WTC11 (cell line): ENCODE data around the gene PLXNC1. TPM values are rescaled to one million over a fixed set of nuclear protein-coding genes. Genes with fewer than 3 reads are reported as not detected.

Experiments
- AR ChIP-seq: fragments of 250-450 bp; sonication (Bioruptor Pico); IDR thresholded peaks from 2 replicates; pipeline ENCODE4 v1.9.0; 2021; ENCODE audit warnings: mild to moderate bottlenecking
- CREB1 ChIP-seq: sonication (generic); formaldehyde crosslinking; IDR thresholded peaks from 2 replicates; pipeline ENCODE4 v1.8.0; 2023; ENCODE audit warnings: mild to moderate bottlenecking, missing genetic modification reagents
- CTCF ChIP-seq: fragments of 200-600 bp; IDR thresholded peaks from 2 replicates; pipeline ENCODE4 v1.8.0; 2022; ENCODE audit warnings: antibody characterized with exemption
- EMX1 ChIP-seq: fragments of 250-450 bp; sonication (Bioruptor Pico); IDR thresholded peaks from 2 replicates; pipeline ENCODE4 v1.8.0; 2021; ENCODE audit warnings: mild to moderate bottlenecking
- ERG ChIP-seq: fragments of 250-450 bp; sonication (Bioruptor Pico); IDR thresholded peaks from 2 replicates; pipeline ENCODE4 v1.8.0; 2021; ENCODE audit warnings: mild to moderate bottlenecking
- FOXK1 ChIP-seq: sonication (generic); formaldehyde crosslinking; IDR thresholded peaks from 2 replicates; pipeline ENCODE4 v1.8.0; 2022; ENCODE audit warnings: mild to moderate bottlenecking, moderate library complexity, missing genetic modification reagents
- FOXP4 ChIP-seq: sonication (generic); formaldehyde crosslinking; IDR thresholded peaks from 2 replicates; pipeline ENCODE4 v1.8.0; 2022; ENCODE audit warnings: mild to moderate bottlenecking, missing genetic modification reagents
- GRHL2 ChIP-seq: fragments of 250-450 bp; sonication (Bioruptor Pico); IDR thresholded peaks from 2 replicates; pipeline ENCODE4 v1.8.0; 2022; ENCODE audit warnings: mild to moderate bottlenecking, moderate library complexity; ENCODE audit not compliant: insufficient replicate concordance, severe bottlenecking
- GTF2I ChIP-seq: fragments of 250-450 bp; sonication (Bioruptor Pico); conservative IDR thresholded peaks from 2 replicates; pipeline ENCODE4 v1.4.0; 2021; ENCODE audit warnings: mild to moderate bottlenecking
- IRF1 ChIP-seq: sonication (generic); formaldehyde crosslinking; IDR thresholded peaks from 2 replicates; pipeline ENCODE4 v1.8.0; 2023; ENCODE audit warnings: missing genetic modification reagents
- IRF2 ChIP-seq: sonication (generic); formaldehyde crosslinking; IDR thresholded peaks from 2 replicates; pipeline ENCODE4 v1.8.0; 2022; ENCODE audit warnings: low read depth, missing genetic modification reagents, borderline replicate concordance
- JAZF1 ChIP-seq: fragments of 250-450 bp; sonication (Bioruptor Pico); IDR thresholded peaks from 2 replicates; pipeline ENCODE4 v1.9.0; 2021; ENCODE audit warnings: moderate library complexity, mild to moderate bottlenecking, inconsistent platforms
- KAT7 ChIP-seq: sonication (generic); formaldehyde crosslinking; IDR thresholded peaks from 2 replicates; pipeline ENCODE4 v1.8.1; 2023; ENCODE audit warnings: missing genetic modification reagents, mild to moderate bottlenecking, borderline replicate concordance
- MXD4 ChIP-seq: fragments of 250-450 bp; sonication (Bioruptor Pico); IDR thresholded peaks from 2 replicates; pipeline ENCODE4 v1.8.0; 2021; ENCODE audit warnings: mild to moderate bottlenecking, moderate library complexity, borderline replicate concordance
- NFE2L1 ChIP-seq: sonication (generic); formaldehyde crosslinking; IDR thresholded peaks from 2 replicates; pipeline ENCODE4 v1.8.1; 2023; ENCODE audit warnings: missing genetic modification reagents
- NR3C1 ChIP-seq: sonication (generic); formaldehyde crosslinking; conservative IDR thresholded peaks from 2 replicates; pipeline ENCODE4 v1.8.1; 2023; ENCODE audit warnings: low read depth, mild to moderate bottlenecking, missing genetic modification reagents
- PRRX2 ChIP-seq: fragments of 250-450 bp; sonication (Bioruptor Pico); IDR thresholded peaks from 2 replicates; pipeline ENCODE4 v1.8.0; 2021; ENCODE audit warnings: mild to moderate bottlenecking
- SMAD3 ChIP-seq: sonication (generic); formaldehyde crosslinking; IDR thresholded peaks from 2 replicates; pipeline ENCODE4 v1.8.0; 2022; ENCODE audit warnings: missing genetic modification reagents, mild to moderate bottlenecking, borderline replicate concordance
- SOX15 ChIP-seq: fragments of 250-450 bp; sonication (Bioruptor Pico); IDR thresholded peaks from 2 replicates; pipeline ENCODE4 v1.9.0; 2021; ENCODE audit warnings: mild to moderate bottlenecking
- ZNF121 ChIP-seq: sonication (generic); formaldehyde crosslinking; IDR thresholded peaks from 2 replicates; pipeline ENCODE4 v1.8.0; 2023; ENCODE audit warnings: missing genetic modification reagents
- ZNF416 ChIP-seq: fragments of 250-450 bp; sonication (Bioruptor Pico); IDR thresholded peaks from 2 replicates; pipeline ENCODE4 v1.9.0; 2021; ENCODE audit warnings: mild to moderate bottlenecking, inconsistent platforms
- total RNA-seq: library from RNA; stranded (reverse); gene quantifications from 3 replicates; pipeline ENCODE4 v1.2.3, GENCODE V29; 2021
- TF ChIP-seq, protein P1 (sequence below): sonication (generic); formaldehyde crosslinking; IDR thresholded peaks from 2 replicates; pipeline ENCODE4 v1.8.1; 2023; ENCODE audit warnings: mild to moderate bottlenecking, missing genetic modification reagents, moderate library complexity
- TF ChIP-seq, protein P2 (sequence below): sonication (generic); formaldehyde crosslinking; IDR thresholded peaks from 2 replicates; pipeline ENCODE4 v1.8.1; 2022; ENCODE audit warnings: low read depth, missing genetic modification reagents, borderline replicate concordance
- TF ChIP-seq, protein P3 (sequence below): sonication (generic); formaldehyde crosslinking; IDR thresholded peaks from 2 replicates; pipeline ENCODE4 v1.8.1; 2023; ENCODE audit warnings: mild to moderate bottlenecking, moderate library complexity, missing genetic modification reagents
- TF ChIP-seq, protein P4 (sequence below): fragments of 250-450 bp; sonication (Bioruptor Pico); conservative IDR thresholded peaks from 2 replicates; pipeline ENCODE4 v1.9.0; 2021; ENCODE audit warnings: mild to moderate bottlenecking

Gene PLXNC1
- total RNA-seq, 1 experiment from 2014 or later, result 3.1 TPM

DNA sequence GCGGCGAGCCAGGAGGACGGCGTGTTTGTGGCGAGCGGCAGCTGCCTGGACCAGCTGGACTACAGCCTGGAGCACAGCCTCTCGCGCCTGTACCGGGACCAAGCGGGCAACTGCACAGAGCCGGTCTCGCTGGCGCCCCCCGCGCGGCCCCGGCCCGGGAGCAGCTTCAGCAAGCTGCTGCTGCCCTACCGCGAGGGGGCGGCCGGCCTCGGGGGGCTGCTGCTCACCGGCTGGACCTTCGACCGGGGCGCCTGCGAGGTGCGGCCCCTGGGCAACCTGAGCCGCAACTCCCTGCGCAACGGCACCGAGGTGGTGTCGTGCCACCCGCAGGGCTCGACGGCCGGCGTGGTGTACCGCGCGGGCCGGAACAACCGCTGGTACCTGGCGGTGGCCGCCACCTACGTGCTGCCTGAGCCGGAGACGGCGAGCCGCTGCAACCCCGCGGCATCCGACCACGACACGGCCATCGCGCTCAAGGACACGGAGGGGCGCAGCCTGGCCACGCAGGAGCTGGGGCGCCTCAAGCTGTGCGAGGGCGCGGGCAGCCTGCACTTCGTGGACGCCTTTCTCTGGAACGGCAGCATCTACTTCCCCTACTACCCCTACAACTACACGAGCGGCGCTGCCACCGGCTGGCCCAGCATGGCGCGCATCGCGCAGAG is 873 bp downstream of the PLXNC1 start (continued):
- TF ChIP-seq, protein P1, sequence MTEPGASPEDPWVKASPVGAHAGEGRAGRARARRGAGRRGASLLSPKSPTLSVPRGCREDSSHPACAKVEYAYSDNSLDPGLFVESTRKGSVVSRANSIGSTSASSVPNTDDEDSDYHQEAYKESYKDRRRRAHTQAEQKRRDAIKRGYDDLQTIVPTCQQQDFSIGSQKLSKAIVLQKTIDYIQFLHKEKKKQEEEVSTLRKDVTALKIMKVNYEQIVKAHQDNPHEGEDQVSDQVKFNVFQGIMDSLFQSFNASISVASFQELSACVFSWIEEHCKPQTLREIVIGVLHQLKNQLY (CRISPR knock-in tag), result no peak
- no peak for TF ChIP-seq GTF2I (CRISPR knock-in tag)
- no peak for TF ChIP-seq KAT7
- no peak for TF ChIP-seq ZNF416 (CRISPR knock-in tag)
- no peak for TF ChIP-seq EMX1 (CRISPR knock-in tag)
- TF ChIP-seq ZNF121 (CRISPR knock-in tag), result no peak
- TF ChIP-seq NFE2L1 (CRISPR knock-in tag), result no peak
- TF ChIP-seq AR (CRISPR knock-in tag), result no peak
- TF ChIP-seq CTCF, result 0 out of 2 replicates have a peak, but pooled peaks have one; percentile 30
- TF ChIP-seq JAZF1 (CRISPR knock-in tag), result no peak
- TF ChIP-seq MXD4 (CRISPR knock-in tag), result no peak
- no peak for TF ChIP-seq PRRX2 (CRISPR knock-in tag)
- no peak for TF ChIP-seq SMAD3 (CRISPR knock-in tag)
- TF ChIP-seq, protein P2, sequence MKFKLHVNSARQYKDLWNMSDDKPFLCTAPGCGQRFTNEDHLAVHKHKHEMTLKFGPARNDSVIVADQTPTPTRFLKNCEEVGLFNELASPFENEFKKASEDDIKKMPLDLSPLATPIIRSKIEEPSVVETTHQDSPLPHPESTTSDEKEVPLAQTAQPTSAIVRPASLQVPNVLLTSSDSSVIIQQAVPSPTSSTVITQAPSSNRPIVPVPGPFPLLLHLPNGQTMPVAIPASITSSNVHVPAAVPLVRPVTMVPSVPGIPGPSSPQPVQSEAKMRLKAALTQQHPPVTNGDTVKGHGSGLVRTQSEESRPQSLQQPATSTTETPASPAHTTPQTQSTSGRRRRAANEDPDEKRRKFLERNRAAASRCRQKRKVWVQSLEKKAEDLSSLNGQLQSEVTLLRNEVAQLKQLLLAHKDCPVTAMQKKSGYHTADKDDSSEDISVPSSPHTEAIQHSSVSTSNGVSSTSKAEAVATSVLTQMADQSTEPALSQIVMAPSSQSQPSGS (CRISPR knock-in tag), result no peak
- TF ChIP-seq SOX15, result no peak
- TF ChIP-seq FOXP4 (CRISPR knock-in tag), result peak; percentile 13
- TF ChIP-seq IRF1 (CRISPR knock-in tag), result no peak
- TF ChIP-seq ERG (CRISPR knock-in tag), result peak; percentile 71; the same call in 1 of the 2 replicates
- TF ChIP-seq, protein P3, sequence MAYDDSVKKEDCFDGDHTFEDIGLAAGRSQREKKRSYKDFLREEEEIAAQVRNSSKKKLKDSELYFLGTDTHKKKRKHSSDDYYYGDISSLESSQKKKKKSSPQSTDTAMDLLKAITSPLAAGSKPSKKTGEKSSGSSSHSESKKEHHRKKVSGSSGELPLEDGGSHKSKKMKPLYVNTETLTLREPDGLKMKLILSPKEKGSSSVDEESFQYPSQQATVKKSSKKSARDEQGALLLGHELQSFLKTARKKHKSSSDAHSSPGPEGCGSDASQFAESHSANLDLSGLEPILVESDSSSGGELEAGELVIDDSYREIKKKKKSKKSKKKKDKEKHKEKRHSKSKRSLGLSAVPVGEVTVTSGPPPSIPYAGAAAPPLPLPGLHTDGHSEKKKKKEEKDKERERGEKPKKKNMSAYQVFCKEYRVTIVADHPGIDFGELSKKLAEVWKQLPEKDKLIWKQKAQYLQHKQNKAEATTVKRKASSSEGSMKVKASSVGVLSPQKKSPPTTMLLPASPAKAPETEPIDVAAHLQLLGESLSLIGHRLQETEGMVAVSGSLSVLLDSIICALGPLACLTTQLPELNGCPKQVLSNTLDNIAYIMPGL (CRISPR knock-in tag), result peak; percentile 95
- TF ChIP-seq FOXK1, result no peak
- TF ChIP-seq, protein P4, sequence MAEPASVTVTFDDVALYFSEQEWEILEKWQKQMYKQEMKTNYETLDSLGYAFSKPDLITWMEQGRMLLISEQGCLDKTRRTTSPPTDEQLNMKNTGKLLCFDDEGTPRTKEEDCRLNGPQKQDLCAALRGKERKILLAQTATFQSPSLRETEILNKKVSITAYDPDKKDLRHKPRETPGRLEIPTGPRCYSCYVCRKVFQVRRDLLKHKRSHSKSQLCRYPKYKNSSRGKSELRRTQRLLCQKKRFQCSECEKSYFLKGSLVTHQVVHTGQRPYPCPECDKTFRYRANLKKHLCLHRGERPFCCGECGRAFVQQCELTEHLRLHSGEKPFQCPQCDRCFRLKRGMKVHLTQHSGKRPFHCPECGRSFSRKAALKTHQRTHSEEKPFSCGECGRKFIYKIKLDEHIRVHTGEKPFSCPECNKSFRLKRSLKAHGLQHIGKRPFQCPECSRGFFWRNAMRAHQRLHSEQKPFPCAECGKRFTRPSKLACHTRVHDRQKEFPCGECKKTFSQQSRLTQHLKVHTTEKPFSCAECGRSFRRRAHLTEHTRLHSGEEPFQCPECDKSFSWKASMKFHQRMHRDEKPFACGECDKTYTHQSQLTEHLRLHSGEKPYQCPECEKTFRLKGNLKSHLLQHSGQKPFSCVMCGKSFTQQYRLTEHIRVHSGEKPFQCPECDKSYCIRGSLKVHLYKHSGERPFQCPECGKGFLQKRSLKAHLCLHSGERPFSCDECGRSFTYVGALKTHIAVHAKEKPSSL (CRISPR knock-in tag), result no peak
- no peak for TF ChIP-seq IRF2 (CRISPR knock-in tag)
- TF ChIP-seq CREB1 (CRISPR knock-in tag), result no peak
- no peak for TF ChIP-seq NR3C1 (CRISPR knock-in tag)
- TF ChIP-seq GRHL2, result no peak
